Measurements from ENCODE around the gene TRABD.

The TRABD gene

DNA sequence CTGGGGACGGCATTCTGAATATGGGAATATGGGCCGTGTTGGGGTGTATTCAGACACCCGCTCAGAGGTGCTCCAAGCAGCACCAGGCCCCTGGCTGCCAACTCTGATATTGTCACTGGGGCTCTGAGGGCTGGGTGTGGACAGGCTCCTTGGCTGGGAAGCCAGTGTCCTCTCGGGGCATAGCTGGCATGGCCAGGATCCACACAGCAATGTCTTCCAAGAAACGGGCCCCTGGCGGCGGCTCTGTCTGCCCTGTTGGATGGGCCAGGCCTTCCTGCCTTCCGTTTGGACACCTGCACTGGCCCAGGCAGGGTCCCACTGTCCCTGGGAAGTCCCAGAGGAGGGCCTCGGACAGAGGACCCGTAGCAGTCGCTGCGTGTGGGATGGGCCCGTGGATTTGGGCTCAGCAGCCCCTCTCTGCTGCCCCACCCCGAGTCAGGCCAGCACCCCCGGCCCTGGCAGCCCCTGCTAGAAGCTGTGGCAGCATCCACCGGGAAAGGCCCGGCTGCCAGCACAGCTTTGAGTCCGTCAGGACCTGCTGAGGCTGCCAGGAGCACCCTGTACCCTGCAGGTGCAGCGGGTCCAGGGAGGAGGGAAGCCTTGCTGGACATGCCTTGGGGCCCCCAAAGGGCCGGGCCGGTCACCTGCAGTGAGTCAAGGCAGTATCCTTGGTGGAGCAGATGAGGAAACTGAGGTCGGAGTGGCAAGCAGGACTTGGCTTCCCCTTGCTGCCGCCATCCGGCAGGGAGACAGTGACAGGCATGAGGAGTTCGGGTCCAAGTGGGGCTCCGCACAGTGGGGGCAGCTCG lies 11.1 kb upstream of the TRABD start:
- no peak for DNase-seq (ENCODE audit: low spot score)
- TF ChIP-seq, protein P1, sequence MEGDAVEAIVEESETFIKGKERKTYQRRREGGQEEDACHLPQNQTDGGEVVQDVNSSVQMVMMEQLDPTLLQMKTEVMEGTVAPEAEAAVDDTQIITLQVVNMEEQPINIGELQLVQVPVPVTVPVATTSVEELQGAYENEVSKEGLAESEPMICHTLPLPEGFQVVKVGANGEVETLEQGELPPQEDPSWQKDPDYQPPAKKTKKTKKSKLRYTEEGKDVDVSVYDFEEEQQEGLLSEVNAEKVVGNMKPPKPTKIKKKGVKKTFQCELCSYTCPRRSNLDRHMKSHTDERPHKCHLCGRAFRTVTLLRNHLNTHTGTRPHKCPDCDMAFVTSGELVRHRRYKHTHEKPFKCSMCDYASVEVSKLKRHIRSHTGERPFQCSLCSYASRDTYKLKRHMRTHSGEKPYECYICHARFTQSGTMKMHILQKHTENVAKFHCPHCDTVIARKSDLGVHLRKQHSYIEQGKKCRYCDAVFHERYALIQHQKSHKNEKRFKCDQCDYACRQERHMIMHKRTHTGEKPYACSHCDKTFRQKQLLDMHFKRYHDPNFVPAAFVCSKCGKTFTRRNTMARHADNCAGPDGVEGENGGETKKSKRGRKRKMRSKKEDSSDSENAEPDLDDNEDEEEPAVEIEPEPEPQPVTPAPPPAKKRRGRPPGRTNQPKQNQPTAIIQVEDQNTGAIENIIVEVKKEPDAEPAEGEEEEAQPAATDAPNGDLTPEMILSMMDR (IDR thresholded peaks at IDR 0.05; ENCODE audit: extremely low read depth, insufficient read depth, missing control alignments), result no peak
- in situ Hi-C loops (cut with MboI; ENCODE audit: low pct_unique_long_range_greater_than_20kb, low sequenced_read_pairs, unreplicated experiment), result no loop called here

DNA sequence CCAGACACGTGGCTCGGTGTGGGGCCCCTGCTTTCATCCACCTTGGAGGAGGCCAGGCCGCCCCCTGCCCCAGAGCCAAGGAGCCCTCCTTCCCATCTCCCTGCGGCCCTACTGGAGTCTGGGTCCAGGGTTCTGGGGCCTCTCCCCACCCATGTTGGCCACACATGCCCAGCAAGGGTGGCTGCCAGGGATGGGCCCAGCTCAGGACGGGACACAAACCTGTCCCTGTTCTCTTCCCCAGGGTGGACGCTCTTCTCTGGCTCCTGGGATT lies 10.6 kb upstream of the TRABD start:
- DNase-seq (ENCODE audit: low spot score), result no peak
- in situ Hi-C loops (cut with MboI; ENCODE audit: low pct_unique_long_range_greater_than_20kb, low sequenced_read_pairs, unreplicated experiment), result no loop called here
- TF ChIP-seq, protein P1 (IDR thresholded peaks at IDR 0.05; ENCODE audit: extremely low read depth, insufficient read depth, missing control alignments), result no peak

DNA sequence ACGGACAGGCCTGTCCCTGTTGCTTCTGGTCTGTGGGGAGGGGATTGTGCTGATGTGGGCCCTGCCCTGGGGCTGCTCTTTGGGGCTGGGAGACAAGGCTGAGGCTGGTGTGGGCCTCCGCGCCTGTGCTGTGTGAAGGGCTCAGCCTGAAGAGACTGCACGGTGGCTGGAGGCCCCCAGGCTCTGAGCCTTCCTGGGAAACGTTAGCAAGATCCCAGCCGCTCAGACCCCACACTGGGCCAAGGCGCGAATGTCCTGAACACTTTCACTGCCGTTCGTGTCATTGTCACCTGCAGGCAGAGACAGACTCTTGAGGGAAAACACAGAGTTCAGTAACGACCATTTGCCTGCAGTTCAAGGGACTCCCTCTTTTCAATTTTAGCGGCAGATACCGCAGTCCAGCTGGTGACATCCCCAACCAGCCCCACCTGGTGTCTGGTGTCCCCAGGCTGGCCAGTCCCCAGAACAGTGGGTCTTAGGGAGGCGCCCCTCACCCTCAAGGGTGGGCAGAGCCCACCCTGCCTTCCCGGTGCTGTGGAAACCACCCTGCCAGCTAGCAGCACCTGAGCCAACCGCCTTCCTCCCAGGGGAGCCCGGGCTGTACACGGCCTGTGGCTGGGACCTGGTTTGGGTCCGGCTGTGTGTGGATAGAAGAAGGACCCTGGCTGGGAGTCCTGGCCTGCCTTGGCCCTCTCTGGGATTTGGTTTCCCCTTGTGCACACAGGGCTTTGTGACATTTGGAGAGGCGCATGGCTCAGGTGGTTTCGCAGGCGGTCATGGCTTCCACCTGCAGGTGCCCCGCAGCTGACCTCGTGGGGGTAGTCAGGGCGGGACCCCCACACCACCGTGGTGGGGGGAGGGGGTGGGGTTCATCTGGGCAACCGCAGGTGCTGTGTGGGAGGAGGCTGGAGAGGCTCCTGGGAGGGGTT lies 9.5 kb upstream of the TRABD start:
- in situ Hi-C loops (cut with MboI; ENCODE audit: low pct_unique_long_range_greater_than_20kb, low sequenced_read_pairs, unreplicated experiment), result no loop called here
- TF ChIP-seq, protein P1 (IDR thresholded peaks at IDR 0.05; ENCODE audit: extremely low read depth, insufficient read depth, missing control alignments), result no peak

DNA sequence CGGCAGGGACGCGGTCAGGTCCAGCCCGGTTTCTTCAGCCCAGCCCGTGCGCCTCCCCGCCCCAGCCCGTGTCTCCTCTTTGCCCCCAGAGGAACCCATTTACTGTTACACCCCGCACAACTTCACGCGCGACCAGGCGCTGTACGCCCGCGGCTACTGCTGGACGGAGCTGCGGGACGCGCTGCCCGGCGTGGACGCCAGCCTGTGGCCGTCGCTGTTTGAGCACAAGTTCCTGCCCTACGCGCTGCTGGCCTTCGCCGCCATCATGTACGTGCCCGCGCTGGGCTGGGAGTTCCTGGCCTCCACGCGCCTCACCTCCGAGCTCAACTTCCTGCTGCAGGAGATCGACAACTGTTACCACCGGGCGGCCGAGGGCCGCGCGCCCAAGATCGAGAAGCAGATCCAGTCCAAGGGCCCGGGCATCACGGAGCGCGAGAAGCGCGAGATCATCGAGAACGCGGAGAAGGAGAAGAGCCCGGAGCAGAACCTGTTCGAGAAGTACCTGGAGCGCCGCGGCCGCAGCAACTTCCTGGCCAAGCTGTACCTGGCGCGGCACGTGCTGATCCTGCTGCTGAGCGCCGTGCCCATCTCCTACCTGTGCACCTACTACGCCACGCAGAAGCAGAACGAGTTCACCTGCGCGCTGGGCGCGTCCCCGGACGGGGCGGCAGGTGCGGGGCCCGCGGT lies 8.7 kb upstream of the TRABD start:
- TF ChIP-seq, protein P1 (IDR thresholded peaks at IDR 0.05; ENCODE audit: extremely low read depth, insufficient read depth, missing control alignments), result no peak
- no peak for DNase-seq (ENCODE audit: low spot score)
- in situ Hi-C loops (cut with MboI; ENCODE audit: low pct_unique_long_range_greater_than_20kb, low sequenced_read_pairs, unreplicated experiment), result no loop called here

More for the DNA sequence above, 9.5 kb upstream of the TRABD start:
- no peak for DNase-seq (ENCODE audit: low spot score)

DNA sequence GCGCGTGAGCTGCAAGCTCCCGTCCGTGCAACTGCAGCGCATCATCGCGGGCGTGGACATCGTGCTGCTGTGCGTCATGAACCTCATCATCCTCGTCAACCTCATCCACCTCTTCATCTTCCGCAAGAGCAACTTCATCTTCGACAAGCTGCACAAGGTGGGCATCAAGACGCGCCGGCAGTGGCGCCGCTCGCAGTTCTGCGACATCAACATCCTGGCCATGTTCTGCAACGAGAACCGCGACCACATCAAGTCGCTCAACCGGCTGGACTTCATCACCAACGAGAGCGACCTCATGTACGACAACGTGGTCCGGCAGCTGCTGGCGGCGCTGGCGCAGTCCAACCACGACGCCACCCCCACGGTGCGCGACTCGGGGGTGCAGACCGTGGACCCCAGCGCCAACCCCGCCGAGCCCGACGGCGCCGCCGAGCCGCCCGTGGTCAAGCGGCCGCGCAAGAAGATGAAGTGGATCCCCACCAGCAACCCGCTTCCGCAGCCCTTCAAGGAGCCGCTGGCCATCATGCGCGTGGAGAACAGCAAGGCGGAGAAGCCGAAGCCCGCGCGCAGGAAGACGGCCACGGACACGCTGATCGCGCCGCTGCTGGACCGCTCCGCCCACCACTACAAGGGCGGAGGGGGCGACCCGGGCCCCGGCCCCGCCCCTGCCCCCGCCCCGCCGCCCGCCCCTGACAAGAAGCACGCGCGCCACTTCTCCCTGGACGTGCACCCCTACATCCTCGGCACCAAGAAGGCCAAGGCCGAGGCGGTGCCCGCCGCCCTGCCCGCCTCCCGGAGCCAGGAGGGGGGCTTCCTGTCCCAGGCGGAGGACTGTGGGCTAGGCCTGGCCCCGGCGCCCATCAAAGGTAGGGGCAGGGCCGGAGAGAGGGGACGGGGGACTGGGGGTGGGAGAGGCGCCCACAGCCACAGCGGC lies 7.9 kb upstream of the TRABD start:
- TF ChIP-seq, protein P1 (IDR thresholded peaks at IDR 0.05; ENCODE audit: extremely low read depth, insufficient read depth, missing control alignments), result no peak
- in situ Hi-C loops (cut with MboI; ENCODE audit: low pct_unique_long_range_greater_than_20kb, low sequenced_read_pairs, unreplicated experiment), result no loop called here
- DNase-seq (ENCODE audit: low spot score), result no peak
